ENCODE results near the gene KMT2B. TPM values are rescaled to one million over a fixed set of nuclear protein-coding genes. Genes with fewer than 3 reads are reported as not detected.

KMT2B gene
- total and polyA plus RNA-seq, 2 experiments from 2014 or later: 15.8 to 49.8 TPM

- Histone ChIP-seq H3K27ac (ENCODE audit: low read depth) (no peak overlapping the region), H3K79me2 (replicated peaks; ENCODE audit: insufficient read depth) (no peaks in the 10 kb centered on the region), H3K27me3 (ENCODE audit: insufficient read depth) (no peaks in the 10 kb centered on the region), H4K20me1 (replicated peaks; ENCODE audit: insufficient read depth) (no peaks in the 10 kb centered on the region), H3F3A (replicated peaks; ENCODE audit: low read depth) (0 out of 2 replicates have a peak, but pooled peaks cover 7% of the 10 kb centered on the region), H3K4me2 (peak overlapping the region; percentile 96), H3K4me3 (peak overlapping the region; percentile 77), H3K4me1 (ENCODE audit: insufficient read depth) (peaks cover 12% of the 10 kb centered on the region), H3K36me3 (ENCODE audit: insufficient read depth) (no peaks in the 10 kb centered on the region), H2AFZ (no peak overlapping the region; the same call in 1 of the 2 replicates), H3K9me2 (ENCODE audit: insufficient read depth) (no peaks in the 10 kb centered on the region)
- ATAC-seq (peak; percentile 8), DNase-seq (ENCODE audit: low spot score) (no peak)
- H3K9me3 Mint-ChIP-seq: no peaks in the 10 kb centered on the region
- peak overlapping the region; percentile 59 for H3K4me3 Mint-ChIP-seq
- peaks cover 28% of the 10 kb centered on the region for H3K27me3 Mint-ChIP-seq (ENCODE audit: insufficient read depth, low read depth, poor library complexity)
- no peak overlapping the region for H3K27ac Mint-ChIP-seq
- peaks cover 34% of the 10 kb centered on the region for H3K4me1 Mint-ChIP-seq
- peaks cover 6% of the 10 kb centered on the region; the same call in 1 of the 3 replicates for H3K36me3 Mint-ChIP-seq (ENCODE audit: low read depth)
- TF ChIP-seq STAT1 (IDR thresholded peaks at IDR 0.05; ENCODE audit: unreplicated experiment): no peak
- TF ChIP-seq ZNF114 (CRISPR knock-in tag; IDR thresholded peaks at IDR 0.05): no peak
- no peak for TF ChIP-seq POLR2AphosphoS5 (IDR thresholded peaks at IDR 0.05; ENCODE audit: low read depth)
- TF ChIP-seq EZH2 (IDR thresholded peaks at IDR 0.05; ENCODE audit: low read depth, unreplicated experiment): no peak
- no peak for TF ChIP-seq CREB1 (CRISPR knock-in tag; IDR thresholded peaks at IDR 0.05; ENCODE audit: low read depth)
- no peak for TF ChIP-seq EZH2phosphoT487 (IDR thresholded peaks at IDR 0.05; ENCODE audit: unreplicated experiment)
Measured at GRCh38 chr19:35785339-35785627, 67.5 kb downstream of the KMT2B start.

DNA sequence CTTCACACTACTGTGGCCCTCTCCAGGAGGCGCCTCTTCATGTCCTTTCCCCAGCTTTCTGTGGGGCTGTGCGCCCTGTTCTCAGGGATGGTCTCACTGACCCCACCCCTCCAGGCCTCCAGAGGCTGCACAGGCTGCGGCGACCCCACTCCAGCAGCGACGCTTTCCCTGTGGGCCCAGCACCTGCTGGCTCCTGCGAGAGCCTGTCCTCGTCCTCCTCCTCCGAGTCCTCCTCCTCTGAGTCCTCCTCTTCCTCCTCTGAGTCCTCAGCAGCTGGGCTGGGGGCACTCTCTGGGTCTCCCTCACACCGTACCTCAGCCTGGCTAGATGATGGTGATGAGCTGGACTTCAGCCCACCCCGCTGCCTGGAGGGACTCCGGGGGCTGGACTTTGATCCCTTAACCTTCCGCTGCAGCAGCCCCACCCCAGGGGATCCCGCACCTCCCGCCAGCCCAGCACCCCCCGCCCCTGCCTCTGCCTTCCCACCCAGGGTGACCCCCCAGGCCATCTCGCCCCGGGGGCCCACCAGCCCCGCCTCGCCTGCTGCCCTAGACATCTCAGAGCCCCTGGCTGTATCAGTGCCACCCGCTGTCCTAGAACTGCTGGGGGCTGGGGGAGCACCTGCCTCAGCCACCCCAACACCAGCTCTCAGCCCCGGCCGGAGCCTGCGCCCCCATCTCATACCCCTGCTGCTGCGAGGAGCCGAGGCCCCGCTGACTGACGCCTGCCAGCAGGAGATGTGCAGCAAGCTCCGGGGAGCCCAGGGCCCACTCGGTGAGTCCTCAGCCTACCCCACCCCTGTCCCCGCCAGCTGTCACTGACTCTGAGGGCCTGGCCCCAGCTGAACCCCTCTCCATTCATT, 68.7 kb downstream of the KMT2B start:
- no peaks in the 10 kb centered on the region for H3K9me3 Mint-ChIP-seq
- H3K9me2 ChIP-seq (ENCODE audit: insufficient read depth): no peaks in the 10 kb centered on the region
- peaks cover 6% of the 10 kb centered on the region; the same call in 1 of the 3 replicates for H3K36me3 Mint-ChIP-seq (ENCODE audit: low read depth)
- H3K4me3 ChIP-seq: no peak overlapping the region
- H3K4me2 ChIP-seq: no peak overlapping the region
- no peaks in the 10 kb centered on the region for H3K36me3 ChIP-seq (ENCODE audit: insufficient read depth)
- H3F3A ChIP-seq (replicated peaks; ENCODE audit: low read depth): 0 out of 2 replicates have a peak, but pooled peaks cover 4% of the 10 kb centered on the region
- TF ChIP-seq JUNB (IDR thresholded peaks at IDR 0.05; ENCODE audit: unreplicated experiment): no peak
- DNase-seq (ENCODE audit: low spot score) (no peak), ATAC-seq (no peak)
- peaks cover 9% of the 10 kb centered on the region for H3K4me1 ChIP-seq (ENCODE audit: insufficient read depth)
- no peak overlapping the region for H3K27ac ChIP-seq (ENCODE audit: low read depth)
- no peak overlapping the region for H2AFZ ChIP-seq
- peaks cover 29% of the 10 kb centered on the region for H3K4me1 Mint-ChIP-seq
- H3K79me2 ChIP-seq (replicated peaks; ENCODE audit: insufficient read depth): no peaks in the 10 kb centered on the region
- peak overlapping the region; percentile 59; the same call in 2 of the 3 replicates for H3K4me3 Mint-ChIP-seq
- peaks cover 25% of the 10 kb centered on the region for H3K27me3 Mint-ChIP-seq (ENCODE audit: insufficient read depth, low read depth, poor library complexity)
- no peak overlapping the region for H3K27ac Mint-ChIP-seq
- no peaks in the 10 kb centered on the region for H3K27me3 ChIP-seq (ENCODE audit: insufficient read depth)
- no peaks in the 10 kb centered on the region for H4K20me1 ChIP-seq (replicated peaks; ENCODE audit: insufficient read depth)

- H3K9me2 ChIP-seq (ENCODE audit: insufficient read depth): no peaks in the 10 kb centered on the region
- H3K27ac ChIP-seq (ENCODE audit: low read depth): no peak overlapping the region
- no peaks in the 10 kb centered on the region for H3K79me2 ChIP-seq (replicated peaks; ENCODE audit: insufficient read depth)
- no peak for TF ChIP-seq NANOG (IDR thresholded peaks at IDR 0.05; ENCODE audit: borderline replicate concordance)
- TF ChIP-seq REST (IDR thresholded peaks at IDR 0.05; ENCODE audit: unreplicated experiment): no peak
- TF ChIP-seq ZNF114 (CRISPR knock-in tag; IDR thresholded peaks at IDR 0.05): no peak
- H2AFZ ChIP-seq: no peak overlapping the region
- peaks cover 25% of the 10 kb centered on the region for H3K27me3 Mint-ChIP-seq (ENCODE audit: insufficient read depth, low read depth, poor library complexity)
- no peaks in the 10 kb centered on the region for H3K9me3 Mint-ChIP-seq
- peaks cover 5% of the 10 kb centered on the region; the same call in 1 of the 2 replicates for H3K4me1 ChIP-seq (ENCODE audit: insufficient read depth)
- H3F3A ChIP-seq (replicated peaks; ENCODE audit: low read depth): 0 out of 2 replicates have a peak, but pooled peaks cover 4% of the 10 kb centered on the region
- H3K4me2 ChIP-seq: no peak overlapping the region
- no peaks in the 10 kb centered on the region for H3K27me3 ChIP-seq (ENCODE audit: insufficient read depth)
- H3K36me3 Mint-ChIP-seq (ENCODE audit: low read depth): peaks cover 6% of the 10 kb centered on the region; the same call in 1 of the 3 replicates
- no peaks in the 10 kb centered on the region for H3K36me3 ChIP-seq (ENCODE audit: insufficient read depth)
- no peak overlapping the region for H3K4me3 Mint-ChIP-seq
- H3K27ac Mint-ChIP-seq: no peak overlapping the region
- ATAC-seq: no peak
- H3K4me3 ChIP-seq: no peak overlapping the region
- no peak for DNase-seq (ENCODE audit: low spot score)
- peaks cover 26% of the 10 kb centered on the region for H3K4me1 Mint-ChIP-seq
- no peaks in the 10 kb centered on the region for H4K20me1 ChIP-seq (replicated peaks; ENCODE audit: insufficient read depth)
Measured at GRCh38 chr19:35787227-35787799, 69.5 kb downstream of the KMT2B start.
